ENCODE data around the gene ERF.

The ERF gene

DNA sequence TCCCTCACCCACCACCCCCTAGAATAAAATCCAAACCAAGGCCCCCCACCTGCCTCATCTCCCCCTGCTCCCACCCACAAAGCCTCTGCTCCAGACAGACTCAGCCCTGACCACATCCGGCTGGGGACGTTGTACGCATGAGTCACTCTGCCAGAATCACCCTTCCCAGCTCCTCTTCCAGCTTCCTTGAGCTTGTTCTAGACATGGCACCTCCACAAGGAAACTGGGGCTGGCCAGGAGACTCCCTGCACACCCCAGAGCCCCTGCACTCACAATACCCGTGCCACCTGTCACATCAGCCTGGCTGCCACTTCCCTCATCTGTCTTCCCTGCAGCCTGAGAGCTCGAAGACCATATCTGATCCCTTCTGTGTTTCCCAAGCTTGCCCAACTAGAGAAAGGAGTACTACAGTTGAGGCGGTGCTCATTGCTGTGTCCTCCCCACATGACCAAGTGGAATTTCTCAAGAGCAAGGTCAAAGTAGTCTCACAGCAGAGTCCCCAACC is 47.1 kb downstream of the ERF start:
- Histone ChIP-seq H2AFZ (ENCODE audit: low read depth, low read length) (no peak overlapping the region), H3K9me3 (ENCODE audit: low read length) (no peaks in the 10 kb centered on the region), H3K4me1 (ENCODE audit: insufficient read depth, low read length) (no peaks in the 10 kb centered on the region), H3K4me3 (ENCODE audit: low read length) (no peak overlapping the region), H3K27me3 (ENCODE audit: insufficient read depth, low read length) (no peaks in the 10 kb centered on the region), H3K36me3 (ENCODE audit: insufficient read depth, low read length) (peaks cover 60% of the 10 kb centered on the region)

DNA sequence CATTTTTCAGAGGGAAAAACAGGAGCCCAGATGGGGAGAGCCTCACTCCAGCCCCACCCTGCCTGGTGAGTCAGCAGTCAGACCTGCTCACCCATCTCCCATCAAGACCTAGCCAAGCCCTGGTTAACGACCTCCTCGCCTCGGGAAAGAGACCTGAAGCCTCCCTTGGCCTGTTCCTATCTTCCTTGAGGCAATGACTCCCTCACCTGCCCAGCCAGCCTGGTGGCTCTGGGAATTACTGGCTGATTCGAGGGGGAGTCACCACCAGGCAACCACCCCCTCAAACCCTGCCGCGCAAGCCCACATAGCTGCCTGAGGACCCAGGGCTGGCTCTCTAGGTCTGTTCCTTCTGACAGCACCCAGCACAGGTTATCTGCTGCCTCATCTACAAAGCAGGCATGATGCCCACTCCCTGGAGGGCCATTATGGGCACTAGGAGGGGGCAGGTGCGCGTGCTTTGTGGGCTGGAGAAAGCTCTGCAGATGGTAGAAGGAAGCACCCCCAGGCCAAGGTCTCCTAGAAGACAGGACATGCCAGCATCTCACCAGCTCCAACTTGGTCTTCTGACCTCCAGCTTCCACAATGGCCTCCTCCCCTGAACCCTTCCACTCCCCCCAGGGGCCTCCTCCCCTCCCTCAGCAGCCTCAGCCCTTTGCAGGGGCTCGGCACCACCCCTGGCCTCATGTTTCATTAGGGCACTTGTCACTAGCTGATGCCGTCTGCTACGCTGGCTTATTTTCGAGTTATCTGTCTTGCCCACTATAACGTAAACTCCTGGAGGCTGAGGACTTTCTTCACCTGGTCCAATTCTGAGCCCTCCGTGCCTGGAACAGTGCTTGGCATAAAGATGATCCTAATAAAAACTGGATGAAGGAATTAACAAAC is 47.8 kb downstream of the ERF start:
- peaks cover 58% of the 10 kb centered on the region for H3K36me3 ChIP-seq (ENCODE audit: insufficient read depth, low read length)
- no peak overlapping the region for H2AFZ ChIP-seq (ENCODE audit: low read depth, low read length)
- no peak overlapping the region for H3K4me3 ChIP-seq (ENCODE audit: low read length)
- H3K4me1 ChIP-seq (ENCODE audit: insufficient read depth, low read length), result no peaks in the 10 kb centered on the region
- no peaks in the 10 kb centered on the region for H3K27me3 ChIP-seq (ENCODE audit: insufficient read depth, low read length)
- H3K9me3 ChIP-seq (ENCODE audit: low read length), result no peaks in the 10 kb centered on the region

DNA sequence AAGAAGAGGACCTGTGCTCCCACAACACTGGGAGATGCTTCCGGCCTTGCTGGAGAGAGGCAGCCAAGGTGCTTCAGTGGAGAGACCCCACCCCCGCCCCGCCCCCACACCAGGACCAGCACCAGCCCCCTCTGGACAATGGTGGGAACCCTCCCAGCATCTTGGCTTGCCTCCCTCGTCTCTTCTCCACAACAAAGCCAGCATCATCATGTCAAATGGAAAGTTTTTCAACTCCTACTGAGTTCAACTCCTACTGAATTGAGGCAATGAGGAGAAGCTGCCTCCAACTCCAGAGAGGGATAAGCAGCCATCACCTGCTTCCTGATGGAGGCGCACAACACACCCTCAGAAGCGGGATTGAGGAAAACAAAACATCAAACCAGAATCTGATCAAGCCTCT is 50.3 kb downstream of the ERF start:
- Histone ChIP-seq H3K4me1 (ENCODE audit: insufficient read depth, low read length) (no peaks in the 10 kb centered on the region), H3K36me3 (ENCODE audit: insufficient read depth, low read length) (peaks cover 69% of the 10 kb centered on the region), H3K4me3 (ENCODE audit: low read length) (no peak overlapping the region), H3K27me3 (ENCODE audit: insufficient read depth, low read length) (no peaks in the 10 kb centered on the region), H3K9me3 (ENCODE audit: low read length) (no peaks in the 10 kb centered on the region), H2AFZ (ENCODE audit: low read depth, low read length) (no peak overlapping the region)

DNA sequence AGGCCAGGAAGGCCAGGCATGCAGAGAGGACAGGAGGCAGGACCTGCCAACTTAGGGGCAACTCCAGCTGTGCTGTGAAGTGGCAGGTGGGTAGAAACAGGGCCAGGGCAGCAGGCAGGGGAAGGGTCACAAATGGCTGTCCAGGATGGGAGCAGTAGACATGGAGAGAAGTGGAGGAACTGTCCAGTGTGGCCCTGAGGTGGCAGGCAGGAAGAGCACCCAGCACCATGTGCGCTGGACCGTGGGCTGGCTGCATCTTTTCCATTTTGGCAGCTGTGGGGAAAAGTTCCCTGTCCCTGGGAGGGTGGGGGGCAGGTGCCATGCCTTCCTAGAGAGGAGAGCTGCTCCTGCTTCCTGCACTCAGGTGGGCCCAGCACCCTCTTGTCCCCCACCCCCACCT is 51.2 kb downstream of the ERF start:
- no peaks in the 10 kb centered on the region for H3K9me3 ChIP-seq (ENCODE audit: low read length)
- no peak overlapping the region for H3K4me3 ChIP-seq (ENCODE audit: low read length)
- peaks cover 69% of the 10 kb centered on the region for H3K36me3 ChIP-seq (ENCODE audit: insufficient read depth, low read length)
- H3K27me3 ChIP-seq (ENCODE audit: insufficient read depth, low read length), result no peaks in the 10 kb centered on the region
- no peak overlapping the region for H2AFZ ChIP-seq (ENCODE audit: low read depth, low read length)
- no peaks in the 10 kb centered on the region for H3K4me1 ChIP-seq (ENCODE audit: insufficient read depth, low read length)

DNA sequence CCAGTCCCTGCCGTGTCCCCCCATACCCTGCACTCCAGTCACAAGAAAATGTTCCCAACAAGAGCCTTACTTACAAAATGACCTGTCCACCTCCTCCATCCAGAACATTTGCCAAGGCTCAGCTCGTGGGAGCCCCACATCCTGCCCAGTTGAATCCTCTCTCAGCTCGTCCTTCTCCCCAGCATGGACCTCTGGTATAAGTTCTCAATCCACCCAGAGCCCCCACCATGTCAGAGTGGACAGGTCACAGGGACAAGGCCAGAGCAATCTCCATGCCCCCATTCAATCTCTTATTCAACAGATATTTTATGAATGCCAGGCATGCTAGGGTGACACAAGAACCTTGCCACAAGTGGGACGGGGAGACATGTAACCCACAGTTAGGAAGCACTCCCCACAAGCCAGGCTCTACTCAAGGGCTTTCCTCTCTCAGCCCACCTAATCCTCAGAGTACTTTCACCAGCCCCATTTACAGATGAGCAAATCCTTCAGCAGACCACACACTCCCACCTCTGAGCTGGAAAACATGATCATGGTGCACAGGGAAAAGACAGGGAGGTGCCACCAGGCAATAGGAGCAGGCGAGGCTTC is 52.5 kb downstream of the ERF start:
- Histone ChIP-seq H3K4me1 (ENCODE audit: insufficient read depth, low read length) (no peaks in the 10 kb centered on the region), H3K36me3 (ENCODE audit: insufficient read depth, low read length) (peaks cover 62% of the 10 kb centered on the region), H3K4me3 (ENCODE audit: low read length) (no peak overlapping the region), H2AFZ (ENCODE audit: low read depth, low read length) (no peak overlapping the region), H3K9me3 (ENCODE audit: low read length) (no peaks in the 10 kb centered on the region), H3K27me3 (ENCODE audit: insufficient read depth, low read length) (no peaks in the 10 kb centered on the region)

DNA sequence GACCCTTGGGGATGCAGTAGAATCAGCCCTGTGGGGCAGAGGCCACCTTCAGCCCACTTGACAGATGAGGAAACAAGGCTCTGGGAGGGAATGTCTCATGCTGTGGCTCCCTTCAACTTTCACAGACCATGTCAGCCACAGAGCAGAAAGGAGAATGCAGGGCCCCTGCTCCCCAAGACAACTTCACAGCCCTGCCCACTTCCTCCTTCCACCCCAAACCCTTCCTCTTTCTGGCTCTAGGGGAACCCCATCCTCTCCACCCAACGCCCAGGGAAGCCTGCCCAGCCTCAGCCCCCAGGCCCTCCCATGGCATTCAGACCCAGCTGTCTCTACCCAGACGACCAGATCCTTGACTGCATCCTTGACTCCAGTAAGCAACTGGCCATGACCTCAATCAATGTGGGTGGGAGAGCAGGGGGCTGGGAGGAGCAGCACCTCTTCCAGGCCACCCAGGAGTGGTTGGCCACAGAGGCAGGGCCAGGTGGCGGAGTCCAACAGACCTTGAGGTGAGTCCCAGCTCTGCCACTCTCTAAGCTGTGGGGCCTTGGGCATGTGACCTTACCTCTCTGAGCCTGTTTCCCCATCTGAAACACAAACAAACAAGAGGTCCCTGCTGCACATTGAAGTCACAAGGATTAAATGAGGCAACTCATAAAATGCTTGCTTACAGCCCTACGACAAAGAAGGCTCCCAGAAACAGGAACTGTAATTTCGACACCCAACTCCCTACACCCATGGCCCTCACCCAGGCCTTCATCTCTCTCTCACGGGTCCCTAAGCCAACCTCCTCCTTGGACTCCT is 53.2 kb downstream of the ERF start:
- H3K27me3 ChIP-seq (ENCODE audit: insufficient read depth, low read length), result no peaks in the 10 kb centered on the region
- no peak overlapping the region for H2AFZ ChIP-seq (ENCODE audit: low read depth, low read length)
- H3K9me3 ChIP-seq (ENCODE audit: low read length), result no peaks in the 10 kb centered on the region
- H3K4me3 ChIP-seq (ENCODE audit: low read length), result no peak overlapping the region
- no peaks in the 10 kb centered on the region for H3K4me1 ChIP-seq (ENCODE audit: insufficient read depth, low read length)
- H3K36me3 ChIP-seq (ENCODE audit: insufficient read depth, low read length), result peaks cover 57% of the 10 kb centered on the region

DNA sequence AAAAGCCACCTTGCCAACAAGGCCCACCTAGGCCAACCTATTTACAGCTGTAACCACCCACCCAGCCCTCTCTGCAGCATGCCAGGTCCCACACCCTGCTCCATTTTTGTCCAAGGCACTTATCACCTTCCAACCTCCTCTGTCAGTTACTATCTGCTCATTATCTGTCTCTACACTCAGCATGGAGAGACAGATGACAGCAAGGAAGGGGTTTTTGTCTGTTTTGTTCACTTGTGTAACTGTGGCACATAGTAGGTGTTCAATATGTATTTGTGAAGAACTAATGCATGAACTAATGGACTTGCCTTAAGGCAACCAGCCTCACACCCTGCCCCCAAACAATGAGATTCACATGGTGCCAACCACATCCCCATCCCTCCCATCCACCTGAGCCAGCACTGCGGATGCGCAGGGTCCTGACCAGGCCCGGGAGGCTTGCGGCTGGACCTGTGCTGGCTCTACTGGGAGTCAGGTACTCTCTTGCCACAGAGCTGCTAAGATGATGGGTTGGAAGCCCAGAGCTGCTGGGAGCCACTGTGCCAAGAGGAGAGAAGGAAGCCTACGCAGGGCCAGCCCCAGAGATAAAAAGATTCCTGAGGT is 54.7 kb downstream of the ERF start:
- Histone ChIP-seq H3K4me3 (ENCODE audit: low read length) (no peak overlapping the region), H3K4me1 (ENCODE audit: insufficient read depth, low read length) (no peaks in the 10 kb centered on the region), H3K9me3 (ENCODE audit: low read length) (no peaks in the 10 kb centered on the region), H2AFZ (ENCODE audit: low read depth, low read length) (no peak overlapping the region), H3K27me3 (ENCODE audit: insufficient read depth, low read length) (no peaks in the 10 kb centered on the region), H3K36me3 (ENCODE audit: insufficient read depth, low read length) (peaks cover 50% of the 10 kb centered on the region)

DNA sequence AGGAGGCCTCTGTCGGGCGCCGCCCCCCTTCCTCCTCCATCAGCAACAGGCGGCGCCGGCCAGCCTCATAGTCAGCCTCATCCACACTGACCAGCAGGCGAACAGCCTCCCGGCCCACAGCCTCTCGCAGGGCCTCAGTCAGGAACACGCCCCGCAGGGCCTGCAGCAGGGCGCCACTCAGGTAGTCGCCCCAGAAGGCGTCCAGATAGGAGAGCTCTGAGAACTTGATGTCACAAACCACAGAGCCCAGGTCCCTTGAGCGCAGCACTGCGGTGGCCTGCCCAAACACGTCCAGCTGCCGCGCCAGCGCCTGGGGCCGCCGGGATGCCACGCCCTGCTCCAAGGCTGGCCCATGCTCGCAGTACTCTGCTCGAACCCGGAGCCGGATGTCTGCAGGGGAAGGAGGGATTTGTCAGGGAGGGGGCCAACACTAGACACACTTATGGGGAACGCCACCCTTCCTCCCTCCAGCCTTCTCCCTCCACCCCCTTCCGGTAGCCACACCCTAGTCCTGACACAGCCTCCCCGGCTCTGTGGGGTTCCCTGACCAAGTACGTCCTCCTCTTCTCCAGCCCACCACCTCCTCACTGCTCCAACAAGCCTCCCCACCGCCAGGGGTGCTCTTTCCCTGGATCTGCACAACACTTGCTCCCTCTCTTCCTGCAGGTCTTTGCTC is 55.4 kb downstream of the ERF start:
- H3K36me3 ChIP-seq (ENCODE audit: insufficient read depth, low read length), result peaks cover 45% of the 10 kb centered on the region
- H3K4me1 ChIP-seq (ENCODE audit: insufficient read depth, low read length), result no peaks in the 10 kb centered on the region
- no peak overlapping the region for H2AFZ ChIP-seq (ENCODE audit: low read depth, low read length)
- H3K4me3 ChIP-seq (ENCODE audit: low read length), result no peak overlapping the region
- no peaks in the 10 kb centered on the region for H3K9me3 ChIP-seq (ENCODE audit: low read length)
- no peaks in the 10 kb centered on the region for H3K27me3 ChIP-seq (ENCODE audit: insufficient read depth, low read length)

DNA sequence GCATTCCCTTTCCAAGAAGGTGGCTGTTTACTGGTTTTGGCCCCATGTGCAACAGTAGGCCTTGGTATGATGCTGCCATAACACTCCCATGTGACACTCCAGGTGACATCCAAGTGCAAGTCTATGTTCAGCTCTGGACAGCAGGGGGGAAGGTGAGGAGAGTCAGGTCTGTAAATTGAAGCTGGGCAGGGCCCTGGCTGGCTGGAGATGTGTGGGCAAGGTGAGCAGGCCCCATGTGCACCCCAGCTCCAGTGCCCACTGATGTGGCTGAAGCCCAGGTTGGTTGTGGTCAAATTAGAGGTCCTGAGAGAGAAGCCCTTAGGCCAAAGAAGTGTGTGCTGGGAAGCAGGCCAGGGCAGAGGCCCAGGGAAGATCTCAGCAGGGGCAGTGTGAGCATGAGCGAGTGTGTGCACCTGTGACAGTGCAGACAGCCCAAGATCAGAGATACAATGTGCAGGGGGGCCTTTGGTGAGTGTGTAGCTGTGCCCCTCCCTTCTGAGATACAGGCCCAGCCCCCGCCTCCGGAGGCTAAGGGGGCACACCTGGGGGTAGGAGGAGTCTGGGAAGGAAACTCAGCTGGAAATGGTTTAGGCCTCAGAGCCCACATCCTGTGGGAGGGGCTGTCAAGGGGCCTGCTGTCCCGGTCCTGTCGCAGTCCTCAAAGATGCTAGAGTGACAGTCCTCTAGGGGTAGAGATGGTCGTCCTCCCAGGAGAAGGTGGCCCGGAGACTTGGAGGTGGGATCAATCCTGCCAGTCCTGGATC is 56.1 kb downstream of the ERF start:
- Histone ChIP-seq H3K9me3 (ENCODE audit: low read length) (no peaks in the 10 kb centered on the region), H3K36me3 (ENCODE audit: insufficient read depth, low read length) (peaks cover 41% of the 10 kb centered on the region), H2AFZ (ENCODE audit: low read depth, low read length) (no peak overlapping the region), H3K4me3 (ENCODE audit: low read length) (no peak overlapping the region), H3K27me3 (ENCODE audit: insufficient read depth, low read length) (no peaks in the 10 kb centered on the region), H3K4me1 (ENCODE audit: insufficient read depth, low read length) (no peaks in the 10 kb centered on the region)
